ENCODE results near the gene IFNLR1.

The IFNLR1 gene

GRCh38 chr1:24141311-24141997 lies 45.6 kb downstream of the IFNLR1 start:
- H3K27ac ChIP-seq = no peak overlapping the region
- TF ChIP-seq CTCF (IDR thresholded peaks at IDR 0.05) = no peak
- DNase-seq (ENCODE audit: low spot score) = no peak
- no peak overlapping the region for H3K4me3 ChIP-seq

GRCh38 chr1:24140741-24141181 lies 46.3 kb downstream of the IFNLR1 start:
- DNase-seq (ENCODE audit: low spot score) = no peak
- Histone ChIP-seq H3K4me3 (no peak overlapping the region), H3K27ac (no peak overlapping the region)
- no peak for TF ChIP-seq CTCF (IDR thresholded peaks at IDR 0.05)

GRCh38 chr1:24139841-24140425 lies 47.2 kb downstream of the IFNLR1 start:
- no peak overlapping the region for H3K27ac ChIP-seq
- no peak for DNase-seq (ENCODE audit: low spot score)

GRCh38 chr1:24139222-24139489 lies 47.9 kb downstream of the IFNLR1 start:
- TF ChIP-seq CTCF (IDR thresholded peaks at IDR 0.05) = no peak
- no peak overlapping the region for H3K27ac ChIP-seq

More at GRCh38 chr1:24139841-24140425, 47.2 kb downstream of the IFNLR1 start:
- no peak for TF ChIP-seq CTCF (IDR thresholded peaks at IDR 0.05)
- no peak overlapping the region for H3K4me3 ChIP-seq

GRCh38 chr1:24138476-24139221 lies 48.4 kb downstream of the IFNLR1 start:
- no peak for TF ChIP-seq CTCF (IDR thresholded peaks at IDR 0.05)
- no peak overlapping the region for H3K4me3 ChIP-seq
- DNase-seq (ENCODE audit: low spot score) = no peak

More at GRCh38 chr1:24139222-24139489, 47.9 kb downstream of the IFNLR1 start:
- H3K4me3 ChIP-seq = no peak overlapping the region
- no peak for DNase-seq (ENCODE audit: low spot score)

GRCh38 chr1:24136956-24137539 lies 50.0 kb downstream of the IFNLR1 start:
- Histone ChIP-seq H3K4me3 (no peak overlapping the region), H3K27ac (no peak overlapping the region)
- no peak for TF ChIP-seq CTCF (IDR thresholded peaks at IDR 0.05)
- DNase-seq (ENCODE audit: low spot score) = no peak

More at GRCh38 chr1:24138476-24139221, 48.4 kb downstream of the IFNLR1 start:
- no peak overlapping the region for H3K27ac ChIP-seq

Data from coronary artery (tissue), 2 donors.